Ovary (tissue), 9 donors: ENCODE results near the gene PRIMPOL. TPM values are rescaled to one million over a fixed set of nuclear protein-coding genes. Genes with fewer than 3 reads are reported as not detected.

Source experiments
- DNase-seq, 5 donors: peaks; one replicate each; pipeline ENCODE4 v3.0.0-alpha.2; 2019 to 2020
- H3K27ac ChIP-seq, 2 donors: fragments of 200-600 bp; one replicate each; pipeline versions ENCODE4 v1.5.1 to v1.8.0; 2019 to 2022
- H3K27me3 ChIP-seq: fragments of 200-600 bp; one replicate; pipeline ENCODE4 v1.8.0; 2022
- H3K36me3 ChIP-seq: fragments of 200-600 bp; sonication (generic); one replicate; pipeline ENCODE4 v1.5.1; 2019
- H3K4me1 ChIP-seq: one replicate; pipeline ENCODE4 v1.8.1; 2013; ENCODE audit warnings: mild to moderate bottlenecking, moderate library complexity; ENCODE audit not compliant: insufficient read depth
- H3K4me3 ChIP-seq: fragments of 200-600 bp; sonication (generic); one replicate; pipeline ENCODE4 v1.5.1; 2017
- H3K9me3 ChIP-seq, 2 donors: fragments of 200-600 bp in 1 of 2; sonication (generic) in 1 of 2; one replicate each; pipeline versions ENCODE4 v1.5.1 to v1.8.1; 2013 to 2019; ENCODE audit warnings: mild to moderate bottlenecking in 1 of 2, moderate library complexity in 1 of 2
- CTCF ChIP-seq, 3 donors: fragments of 450-650 bp in 2 of 3; fragments of 200-600 bp in 1 of 3; IDR thresholded peaks; one replicate each; pipeline versions ENCODE4 v1.5.1 to v1.8.0; 2016 to 2022; ENCODE audit warnings: antibody characterized with exemption in 3 of 3, mild to moderate bottlenecking in 1 of 3
- EP300 ChIP-seq: sonication (generic); formaldehyde crosslinking; IDR thresholded peaks from one replicate; pipeline ENCODE4 v1.6.1; 2017; ENCODE audit warnings: antibody characterized with exemption
- POLR2A ChIP-seq: fragments of 450-650 bp; IDR thresholded peaks from one replicate; pipeline ENCODE4 v1.6.1; 2017; ENCODE audit warnings: antibody characterized with exemption, mild to moderate bottlenecking, moderate library complexity
- WGBS, 3 donors: extraction: QIAGEN DNeasy Blood & Tissue Kit in 1 of 3; methylation state at CpG; one replicate each; pipeline versions ENCODE4 v1.1.5 to v1.1.7; 2013 to 2017; 5-methylcytosine and 5-hydroxymethylcytosine counted together
- intact Hi-C, 4 donors: fragments of 100-400 bp; cut with DNase I; formaldehyde crosslinking; loops; one replicate each; pipeline versions ENCODE4 v1.11.0 to v1.15.1; 2022 to 2023
- polyA plus RNA-seq, 2 donors: library from polyadenylated mRNA; stranded (reverse); fragments of 200-250 nt in 1 of 2; fragments of 350-450 nt in 1 of 2; fragmentation: Illumina TruSeq in 1 of 2; extraction: RNeasy Lipid Tissue Mini Kit (QIAGEN cat#74804) in 1 of 2; gene quantifications; one replicate each; pipeline ENCODE4 v1.2.3, GENCODE V29; 2013 to 2014
- total RNA-seq, 7 donors: library from RNA; depleted of rRNA in 2 of 7; stranded (reverse); fragments of >200 nt in 2 of 7; fragmentation: NEBNext Ultra II Directional in 3 of 7; extraction: Animal tissue kit (Norgen Biotek cat#: 25700) in 3 of 7; gene quantifications; one replicate each; pipeline versions ENCODE4 v1.1.0 to v1.2.4, GENCODE V29; 2016 to 2023
- donor health status: DM: no; HTN: no; CAD: no; lungs with moderate emphysema.
- donor health status: DM: no; HTN: no; CAD: no.
- donor health status: Bipolar disorder and iron deficiency.
- donor health status: DM: yes; HTN: yes; CAD: no.
- donor health status: DM: no; HTN: no; CAD: no.
- donor health status: DM: yes; HTN: yes; CAD: no.

PRIMPOL gene
- total and polyA plus RNA-seq, 9 donors, result 14.1 to 29.2 (median 17.6) TPM

GRCh38 chr4:184669251-184669650 lies 19.7 kb downstream of the PRIMPOL start:
- WGBS, 3 donors, result 74 to 86% (median 81%) methylated on average over 7 of the region's 7 CpGs
- H3K27me3 ChIP-seq, result no peaks in the 10 kb centered on the region
- TF ChIP-seq POLR2A, result no peak
- TF ChIP-seq EP300, result no peak
- no peak for TF ChIP-seq CTCF (IDR thresholded peaks at IDR 0.05)
- intact Hi-C loops, result no loop called here
- no peaks in the 10 kb centered on the region for H3K36me3 ChIP-seq
- H3K9me3 ChIP-seq, result no peaks in the 10 kb centered on the region
- H3K4me3 ChIP-seq, result no peak overlapping the region
- no peak overlapping the region for H3K27ac ChIP-seq
- no peaks in the 10 kb centered on the region for H3K4me1 ChIP-seq
- DNase-seq, result no peak

GRCh38 chr4:184671101-184671500 lies 21.6 kb downstream of the PRIMPOL start:
- intact Hi-C loops, result no loop called here
- no peak for DNase-seq
- Histone ChIP-seq H3K27ac (no peak overlapping the region), H3K36me3 (no peaks in the 10 kb centered on the region), H3K27me3 (no peaks in the 10 kb centered on the region), H3K4me1 (no peaks in the 10 kb centered on the region), H3K4me3 (no peak overlapping the region), H3K9me3 (no peaks in the 10 kb centered on the region)
- TF ChIP-seq CTCF (IDR thresholded peaks at IDR 0.05), result no peak
- TF ChIP-seq POLR2A, result no peak
- WGBS, 3 donors, result 91 to 92% (median 92%) methylated on average over 9 of the region's 9 CpGs

GRCh38 chr4:184672741-184673140 lies 23.2 kb downstream of the PRIMPOL start:
- no peak for DNase-seq
- no peak overlapping the region for H3K27ac ChIP-seq
- intact Hi-C loops, result no loop called here
- no peaks in the 10 kb centered on the region for H3K36me3 ChIP-seq
- no peaks in the 10 kb centered on the region for H3K4me1 ChIP-seq
- 94 to 98% (median 95%) methylated on average over 6 of the region's 6 CpGs for WGBS, 3 donors
- H3K9me3 ChIP-seq, result no peaks in the 10 kb centered on the region
- no peak for TF ChIP-seq POLR2A
- TF ChIP-seq EP300, result no peak
- no peak for TF ChIP-seq CTCF (IDR thresholded peaks at IDR 0.05)
- no peak overlapping the region for H3K4me3 ChIP-seq
- H3K27me3 ChIP-seq, result no peaks in the 10 kb centered on the region

GRCh38 chr4:184674011-184674410 lies 24.5 kb downstream of the PRIMPOL start:
- Histone ChIP-seq H3K36me3 (no peaks in the 10 kb centered on the region), H3K4me3 (no peak overlapping the region), H3K27ac (no peak overlapping the region), H3K4me1 (no peaks in the 10 kb centered on the region), H3K27me3 (no peaks in the 10 kb centered on the region), H3K9me3 (no peaks in the 10 kb centered on the region)
- DNase-seq, result no peak
- 92 to 94% (median 93%) methylated on average over 4 of the region's 4 CpGs for WGBS, 3 donors
- intact Hi-C loops, result no loop called here
- TF ChIP-seq CTCF (IDR thresholded peaks at IDR 0.05) (no peak), POLR2A (no peak), EP300 (no peak)

- no peak for TF ChIP-seq CTCF (IDR thresholded peaks at IDR 0.05)
- no peak for TF ChIP-seq EP300
- TF ChIP-seq POLR2A, result no peak
- WGBS, 3 donors, result 94 to 98% (median 97%) methylated on average over 5 of the region's 5 CpGs
- H3K9me3 ChIP-seq, result no peaks in the 10 kb centered on the region
- no peak for DNase-seq
- no peaks in the 10 kb centered on the region for H3K27me3 ChIP-seq
- intact Hi-C loops, result no loop called here
- no peaks in the 10 kb centered on the region for H3K36me3 ChIP-seq
- no peaks in the 10 kb centered on the region for H3K4me1 ChIP-seq
- H3K27ac ChIP-seq, result no peak overlapping the region
- no peak overlapping the region for H3K4me3 ChIP-seq
Measured at GRCh38 chr4:184675018-184675417, 25.5 kb downstream of the PRIMPOL start.
